Measurements from ENCODE around the gene PCK2.
"Not testable (repeated sequence)": the region's sequence is repeated elsewhere in the genome, so short reads cannot be mapped to it uniquely, and the experiment has no call there.

The PCK2 gene

GRCh38 chr14:24093901-24094840 lies at the start of gene PCK2:
Gene PCK2, plus strand, starts transcription at chr14:24094311. Its CDS starts 95 bp downstream, at chr14:24094406.
- TF ChIP-seq RARB (CRISPR knock-in tag; IDR thresholded peaks at IDR 0.05) (no peak), ZNF70 (CRISPR knock-in tag; IDR thresholded peaks at IDR 0.05) (peak; percentile 96), CSDC2 (CRISPR knock-in tag; IDR thresholded peaks at IDR 0.05) (no peak)
- ATAC-seq, result peak; percentile 89

- not testable (repeated sequence) for ATAC-seq
Measured at GRCh38 chr14:24049002-24049401, 45.1 kb upstream of the PCK2 start.

GRCh38 chr14:24050753-24051152 lies 43.4 kb upstream of the PCK2 start:
- ATAC-seq, result not testable (repeated sequence)

- ATAC-seq, result peak; percentile 6; the same call in 2 of the 3 replicates
- TF ChIP-seq TSHZ2 (CRISPR knock-in tag; IDR thresholded peaks at IDR 0.05) (no peak), OSR1 (CRISPR knock-in tag; IDR thresholded peaks at IDR 0.05) (no peak)
Measured at GRCh38 chr14:24051176-24051788, 42.8 kb upstream of the PCK2 start.

GRCh38 chr14:24051789-24052655 lies 42.1 kb upstream of the PCK2 start, which contains the start of gene CARMIL3:
Gene CARMIL3, plus strand, starts transcription at chr14:24052009. Its CDS starts 145 bp downstream, at chr14:24052154.
- peak; percentile 89 for ATAC-seq
- TF ChIP-seq POU6F1 (CRISPR knock-in tag; IDR thresholded peaks at IDR 0.05; ENCODE audit: borderline replicate concordance, low read depth) (no peak), PATZ1 (CRISPR knock-in tag; IDR thresholded peaks at IDR 0.05; ENCODE audit: borderline replicate concordance) (peak; percentile 44; the same call in 1 of the 2 replicates)

- no peak for TF ChIP-seq SNAI2 (CRISPR knock-in tag; IDR thresholded peaks at IDR 0.05)
- no peak for TF ChIP-seq ISL1 (CRISPR knock-in tag; IDR thresholded peaks at IDR 0.05)
- TF ChIP-seq BACH2 (CRISPR knock-in tag; IDR thresholded peaks at IDR 0.05; ENCODE audit: borderline replicate concordance), result no peak
- TF ChIP-seq CSDC2 (CRISPR knock-in tag; IDR thresholded peaks at IDR 0.05), result no peak
- no peak for TF ChIP-seq ZFP30 (CRISPR knock-in tag; IDR thresholded peaks at IDR 0.05)
- TF ChIP-seq ARNTL (CRISPR knock-in tag; IDR thresholded peaks at IDR 0.05; ENCODE audit: borderline replicate concordance, low read depth), result no peak
- no peak for TF ChIP-seq ZNF565 (CRISPR knock-in tag; conservative IDR thresholded peaks at IDR 0.05; ENCODE audit: low read depth)
- TF ChIP-seq ESRRG (CRISPR knock-in tag; IDR thresholded peaks at IDR 0.05), result no peak
- TF ChIP-seq OSR1 (CRISPR knock-in tag; IDR thresholded peaks at IDR 0.05), result no peak
- TF ChIP-seq POU6F1 (CRISPR knock-in tag; IDR thresholded peaks at IDR 0.05; ENCODE audit: borderline replicate concordance, low read depth), result no peak
- no peak for TF ChIP-seq TOX (CRISPR knock-in tag; IDR thresholded peaks at IDR 0.05; ENCODE audit: borderline replicate concordance)
- no peak for TF ChIP-seq PATZ1 (CRISPR knock-in tag; IDR thresholded peaks at IDR 0.05; ENCODE audit: borderline replicate concordance)
Measured at GRCh38 chr14:24052656-24053547, 41.2 kb upstream of the PCK2 start.

More at GRCh38 chr14:24052656-24053547, 41.2 kb upstream of the PCK2 start:
- ATAC-seq, result no peak

Data from SK-N-SH treated with all-trans-retinoic acid at 6 μM for 48 hours (cell line).